Neural cell (in vitro differentiated cells): ENCODE results near the gene PRKCZ.

Experiments used
- EZH2 ChIP-seq: fragments of 200-600, 300-800 bp; shearing (Covaris generic), sonication (generic); IDR thresholded peaks from 2 replicates; pipeline ENCODE4 v1.6.1; 2014; ENCODE audit warnings: antibody characterized with exemption, low read length, borderline replicate concordance, mild to moderate bottlenecking; ENCODE audit not compliant: insufficient read depth, poor library complexity, severe bottlenecking
- POLR2AphosphoS5 ChIP-seq: IDR thresholded peaks from 2 replicates; pipeline ENCODE4 v1.6.1; 2012
- RAD21 ChIP-seq: fragments of 450-650 bp; conservative IDR thresholded peaks from 2 replicates; pipeline ENCODE4 v1.6.1; 2014; ENCODE audit warnings: antibody characterized with exemption, mild to moderate bottlenecking, moderate library complexity
- SMC3 ChIP-seq: fragments of 450-650 bp; conservative IDR thresholded peaks from 2 replicates; pipeline ENCODE4 v1.6.1; 2014; ENCODE audit warnings: antibody characterized with exemption, mild to moderate bottlenecking, moderate library complexity; ENCODE audit not compliant: poor library complexity
- TAF1 ChIP-seq: IDR thresholded peaks from 2 replicates; pipeline ENCODE4 v1.6.1; 2012; ENCODE audit warnings: low read depth
- TF ChIP-seq, protein P1 (sequence below): fragments of 450-650 bp; IDR thresholded peaks from 2 replicates; pipeline ENCODE4 v1.5.1; 2014; ENCODE audit warnings: antibody characterized with exemption, mild to moderate bottlenecking, moderate library complexity; ENCODE audit not compliant: poor library complexity, severe bottlenecking
- TF ChIP-seq, protein P2 (sequence below): IDR thresholded peaks from 2 replicates; pipeline ENCODE4 v1.6.1; 2012; ENCODE audit warnings: borderline replicate concordance

DNA sequence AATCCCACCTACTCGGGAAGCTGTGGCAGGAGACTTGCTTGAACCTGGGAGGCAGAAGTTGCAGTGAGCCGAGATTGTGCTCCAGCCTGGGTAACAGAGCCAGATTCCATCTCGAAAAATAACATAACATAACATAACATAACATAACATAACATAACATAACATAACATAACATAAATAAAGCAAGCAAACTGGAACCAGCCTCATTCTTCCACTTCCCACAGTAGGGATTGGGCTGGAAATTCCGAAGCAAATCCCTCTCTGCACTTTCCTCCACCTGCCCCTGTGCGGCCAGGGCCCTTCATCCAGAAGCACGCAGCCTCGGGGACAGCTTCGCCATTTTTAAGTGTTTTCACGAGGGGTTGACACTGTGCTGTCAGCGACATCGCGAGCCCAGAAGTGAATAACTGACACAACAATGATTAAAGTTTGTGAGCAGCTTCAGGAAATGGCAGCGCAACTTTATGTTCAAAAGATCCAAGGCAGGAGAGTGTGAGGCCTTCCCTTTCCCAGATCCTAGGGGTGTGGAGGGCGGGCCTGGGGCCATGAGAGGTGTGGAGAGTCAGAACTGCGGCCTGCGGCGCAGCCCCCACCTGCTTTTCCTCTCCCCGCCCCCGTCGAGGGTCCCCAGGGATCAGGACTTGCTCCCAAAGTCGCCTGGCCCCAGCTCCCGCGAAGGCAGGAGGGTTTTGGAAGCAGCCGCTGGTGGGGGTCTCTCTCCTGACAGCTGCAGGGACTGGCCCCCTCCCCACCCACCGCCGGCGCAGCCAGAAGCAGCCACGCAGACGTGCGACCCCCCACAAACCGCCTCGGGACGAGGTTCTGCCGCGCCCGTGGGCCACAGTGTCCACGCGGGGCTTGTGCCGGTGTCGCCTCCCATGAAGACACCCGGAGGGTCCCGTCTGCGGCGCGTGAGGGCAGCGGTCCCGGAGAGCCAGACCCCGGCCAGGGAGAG, 31.7 kb upstream of the PRKCZ start:
- TF ChIP-seq, protein P1, sequence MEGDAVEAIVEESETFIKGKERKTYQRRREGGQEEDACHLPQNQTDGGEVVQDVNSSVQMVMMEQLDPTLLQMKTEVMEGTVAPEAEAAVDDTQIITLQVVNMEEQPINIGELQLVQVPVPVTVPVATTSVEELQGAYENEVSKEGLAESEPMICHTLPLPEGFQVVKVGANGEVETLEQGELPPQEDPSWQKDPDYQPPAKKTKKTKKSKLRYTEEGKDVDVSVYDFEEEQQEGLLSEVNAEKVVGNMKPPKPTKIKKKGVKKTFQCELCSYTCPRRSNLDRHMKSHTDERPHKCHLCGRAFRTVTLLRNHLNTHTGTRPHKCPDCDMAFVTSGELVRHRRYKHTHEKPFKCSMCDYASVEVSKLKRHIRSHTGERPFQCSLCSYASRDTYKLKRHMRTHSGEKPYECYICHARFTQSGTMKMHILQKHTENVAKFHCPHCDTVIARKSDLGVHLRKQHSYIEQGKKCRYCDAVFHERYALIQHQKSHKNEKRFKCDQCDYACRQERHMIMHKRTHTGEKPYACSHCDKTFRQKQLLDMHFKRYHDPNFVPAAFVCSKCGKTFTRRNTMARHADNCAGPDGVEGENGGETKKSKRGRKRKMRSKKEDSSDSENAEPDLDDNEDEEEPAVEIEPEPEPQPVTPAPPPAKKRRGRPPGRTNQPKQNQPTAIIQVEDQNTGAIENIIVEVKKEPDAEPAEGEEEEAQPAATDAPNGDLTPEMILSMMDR, result no peak
- no peak for TF ChIP-seq RAD21
- TF ChIP-seq TAF1, result no peak
- TF ChIP-seq, protein P2, sequence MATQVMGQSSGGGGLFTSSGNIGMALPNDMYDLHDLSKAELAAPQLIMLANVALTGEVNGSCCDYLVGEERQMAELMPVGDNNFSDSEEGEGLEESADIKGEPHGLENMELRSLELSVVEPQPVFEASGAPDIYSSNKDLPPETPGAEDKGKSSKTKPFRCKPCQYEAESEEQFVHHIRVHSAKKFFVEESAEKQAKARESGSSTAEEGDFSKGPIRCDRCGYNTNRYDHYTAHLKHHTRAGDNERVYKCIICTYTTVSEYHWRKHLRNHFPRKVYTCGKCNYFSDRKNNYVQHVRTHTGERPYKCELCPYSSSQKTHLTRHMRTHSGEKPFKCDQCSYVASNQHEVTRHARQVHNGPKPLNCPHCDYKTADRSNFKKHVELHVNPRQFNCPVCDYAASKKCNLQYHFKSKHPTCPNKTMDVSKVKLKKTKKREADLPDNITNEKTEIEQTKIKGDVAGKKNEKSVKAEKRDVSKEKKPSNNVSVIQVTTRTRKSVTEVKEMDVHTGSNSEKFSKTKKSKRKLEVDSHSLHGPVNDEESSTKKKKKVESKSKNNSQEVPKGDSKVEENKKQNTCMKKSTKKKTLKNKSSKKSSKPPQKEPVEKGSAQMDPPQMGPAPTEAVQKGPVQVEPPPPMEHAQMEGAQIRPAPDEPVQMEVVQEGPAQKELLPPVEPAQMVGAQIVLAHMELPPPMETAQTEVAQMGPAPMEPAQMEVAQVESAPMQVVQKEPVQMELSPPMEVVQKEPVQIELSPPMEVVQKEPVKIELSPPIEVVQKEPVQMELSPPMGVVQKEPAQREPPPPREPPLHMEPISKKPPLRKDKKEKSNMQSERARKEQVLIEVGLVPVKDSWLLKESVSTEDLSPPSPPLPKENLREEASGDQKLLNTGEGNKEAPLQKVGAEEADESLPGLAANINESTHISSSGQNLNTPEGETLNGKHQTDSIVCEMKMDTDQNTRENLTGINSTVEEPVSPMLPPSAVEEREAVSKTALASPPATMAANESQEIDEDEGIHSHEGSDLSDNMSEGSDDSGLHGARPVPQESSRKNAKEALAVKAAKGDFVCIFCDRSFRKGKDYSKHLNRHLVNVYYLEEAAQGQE, result no peak
- no peak for TF ChIP-seq EZH2
- TF ChIP-seq SMC3, result no peak
- no peak for TF ChIP-seq POLR2AphosphoS5
